Sigmoid colon (tissue), 7 donors: ENCODE results near the gene IL4I1. TPM values are rescaled to one million over a fixed set of nuclear protein-coding genes. Genes with fewer than 3 reads are reported as not detected.

ENCODE experiments used
- DNase-seq: peaks from one replicate; pipeline ENCODE4 v3.0.0-alpha.2; 2019
- H3K27ac ChIP-seq, 4 donors: fragments of 200-600 bp; sonication (generic); one replicate each; pipeline ENCODE4 v1.5.1; 2016 to 2019; ENCODE audit warnings: mild to moderate bottlenecking in 1 of 4
- H3K27me3 ChIP-seq, 3 donors: fragments of 200-600 bp; sonication (generic); one replicate each; pipeline ENCODE4 v1.5.1; 2019; ENCODE audit warnings: mild to moderate bottlenecking in 1 of 3
- H3K36me3 ChIP-seq, 4 donors: fragments of 200-600 bp; sonication (generic); one replicate each; pipeline ENCODE4 v1.5.1; 2016 to 2019
- H3K4me1 ChIP-seq, 4 donors: fragments of 200-600 bp; sonication (generic); one replicate each; pipeline ENCODE4 v1.5.1; 2017 to 2019
- H3K4me3 ChIP-seq, 4 donors: fragments of 200-600 bp; sonication (generic); one replicate each; pipeline ENCODE4 v1.5.1; 2017 to 2019; ENCODE audit warnings: mild to moderate bottlenecking in 2 of 4, moderate library complexity in 1 of 4
- H3K9me3 ChIP-seq, 4 donors: fragments of 200-600 bp in 3 of 4; sonication (generic) in 3 of 4; one replicate each; pipeline versions ENCODE4 v1.5.1 to v1.6.1; 2013 to 2019
- EP300 ChIP-seq, 4 donors: sonication (generic); formaldehyde crosslinking; IDR thresholded peaks; one replicate each; pipeline ENCODE4 v1.6.1; 2017; ENCODE audit warnings: antibody characterized with exemption in 4 of 4
- POLR2A ChIP-seq, 2 donors: fragments of 450-650 bp; IDR thresholded peaks; one replicate each; pipeline ENCODE4 v1.6.1; 2016; ENCODE audit warnings: antibody characterized with exemption in 2 of 2, mild to moderate bottlenecking in 2 of 2, moderate library complexity in 2 of 2
- POLR2AphosphoS5 ChIP-seq, 4 donors: sonication (generic); formaldehyde crosslinking; IDR thresholded peaks; one replicate each; pipeline ENCODE4 v1.6.1; 2017; ENCODE audit warnings: antibody characterized with exemption in 4 of 4
- WGBS, 2 donors: extraction: QIAGEN DNeasy Blood & Tissue Kit; methylation state at CpG; one replicate each; pipeline ENCODE4 v1.1.7; 2013; 5-methylcytosine and 5-hydroxymethylcytosine counted together
- intact Hi-C: fragments of 100-400 bp; cut with DNase I; formaldehyde crosslinking; loops from one replicate; pipeline ENCODE4 v1.15.1; 2023
- polyA plus RNA-seq, 3 donors: library from polyadenylated mRNA; stranded (reverse); fragments of 200-250 nt; gene quantifications; one replicate each; pipeline ENCODE4 v1.2.3, GENCODE V29; 2013
- total RNA-seq, 4 donors: library from RNA; depleted of rRNA; stranded (reverse); fragments of >200 nt; gene quantifications; one replicate each; pipeline ENCODE4 v1.1.0, GENCODE V29; 2016
- TF ChIP-seq, protein P1 (sequence below), 4 experiments: fragments of 450-650 bp in 3 of 4; fragments of 200-600 bp in 1 of 4; IDR thresholded peaks; one replicate each; pipeline ENCODE4 v1.5.1; 2016 to 2019; ENCODE audit warnings: antibody characterized with exemption in 4 of 4, mild to moderate bottlenecking in 3 of 4, moderate library complexity in 2 of 4
- donor health status: healthy with polysubstance abuse.
- donor health status: Bipolar disorder and iron deficiency.
- donor health status: healthy.

IL4I1 gene
- total and polyA plus RNA-seq, 7 donors = 0.28 to 6.8 (median 0.66) TPM

DNA sequence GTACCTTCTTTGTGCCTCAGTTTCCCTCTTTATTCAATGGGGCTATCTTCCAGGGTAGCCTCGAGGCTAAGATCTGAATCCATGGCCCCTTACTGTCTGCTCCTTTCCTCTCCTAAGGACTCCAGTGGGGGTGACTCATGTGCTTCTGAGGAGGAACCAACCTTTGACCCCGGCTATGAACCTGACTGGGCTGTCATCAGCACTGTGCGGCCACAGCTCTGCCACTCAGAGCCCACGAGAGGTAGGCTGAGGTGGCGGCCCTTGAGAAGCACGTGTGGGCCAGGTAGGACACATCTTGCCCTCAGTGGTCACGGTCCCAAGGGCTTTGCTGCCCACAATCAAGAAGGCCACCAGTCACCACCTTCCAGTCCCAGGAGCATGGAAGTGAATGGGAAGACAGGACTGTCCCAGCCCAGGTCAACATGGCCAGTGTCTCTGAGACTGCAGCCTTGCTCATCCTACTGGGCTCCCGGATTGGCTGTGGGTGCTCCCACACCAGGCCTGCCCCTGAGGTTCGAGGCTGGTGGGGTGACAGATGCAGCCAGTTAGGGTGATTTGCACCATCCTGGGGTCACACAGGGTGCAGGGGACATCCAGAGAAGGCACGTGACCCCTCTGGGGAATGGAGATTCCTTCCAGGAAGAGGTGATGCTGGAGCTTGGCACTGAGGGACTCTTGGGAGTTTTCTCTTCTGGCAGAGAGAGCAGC lies 16.4 kb downstream of the IL4I1 start:
- H3K4me3 ChIP-seq = no peak overlapping the region
- no peak for DNase-seq
- peaks cover 0 to 20% (median 17%) of the 10 kb centered on the region in 4 donors for H3K4me1 ChIP-seq
- H3K27ac ChIP-seq = no peak overlapping the region
- TF ChIP-seq EP300 (IDR thresholded peaks at IDR 0.05) = no peak
- TF ChIP-seq POLR2AphosphoS5 (IDR thresholded peaks at IDR 0.05) = no peak
- TF ChIP-seq, protein P1, sequence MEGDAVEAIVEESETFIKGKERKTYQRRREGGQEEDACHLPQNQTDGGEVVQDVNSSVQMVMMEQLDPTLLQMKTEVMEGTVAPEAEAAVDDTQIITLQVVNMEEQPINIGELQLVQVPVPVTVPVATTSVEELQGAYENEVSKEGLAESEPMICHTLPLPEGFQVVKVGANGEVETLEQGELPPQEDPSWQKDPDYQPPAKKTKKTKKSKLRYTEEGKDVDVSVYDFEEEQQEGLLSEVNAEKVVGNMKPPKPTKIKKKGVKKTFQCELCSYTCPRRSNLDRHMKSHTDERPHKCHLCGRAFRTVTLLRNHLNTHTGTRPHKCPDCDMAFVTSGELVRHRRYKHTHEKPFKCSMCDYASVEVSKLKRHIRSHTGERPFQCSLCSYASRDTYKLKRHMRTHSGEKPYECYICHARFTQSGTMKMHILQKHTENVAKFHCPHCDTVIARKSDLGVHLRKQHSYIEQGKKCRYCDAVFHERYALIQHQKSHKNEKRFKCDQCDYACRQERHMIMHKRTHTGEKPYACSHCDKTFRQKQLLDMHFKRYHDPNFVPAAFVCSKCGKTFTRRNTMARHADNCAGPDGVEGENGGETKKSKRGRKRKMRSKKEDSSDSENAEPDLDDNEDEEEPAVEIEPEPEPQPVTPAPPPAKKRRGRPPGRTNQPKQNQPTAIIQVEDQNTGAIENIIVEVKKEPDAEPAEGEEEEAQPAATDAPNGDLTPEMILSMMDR (IDR thresholded peaks at IDR 0.05) = no peak
- no peak for TF ChIP-seq POLR2A (IDR thresholded peaks at IDR 0.05)
- peaks cover 53 to 68% (median 59%) of the 10 kb centered on the region in 4 donors for H3K36me3 ChIP-seq
- H3K27me3 ChIP-seq = no peaks in the 10 kb centered on the region
- WGBS, 2 donors = 86 to 93% methylated on average over 10 of the region's 10 CpGs
- intact Hi-C loops = no loop called here
- no peaks in the 10 kb centered on the region for H3K9me3 ChIP-seq

DNA sequence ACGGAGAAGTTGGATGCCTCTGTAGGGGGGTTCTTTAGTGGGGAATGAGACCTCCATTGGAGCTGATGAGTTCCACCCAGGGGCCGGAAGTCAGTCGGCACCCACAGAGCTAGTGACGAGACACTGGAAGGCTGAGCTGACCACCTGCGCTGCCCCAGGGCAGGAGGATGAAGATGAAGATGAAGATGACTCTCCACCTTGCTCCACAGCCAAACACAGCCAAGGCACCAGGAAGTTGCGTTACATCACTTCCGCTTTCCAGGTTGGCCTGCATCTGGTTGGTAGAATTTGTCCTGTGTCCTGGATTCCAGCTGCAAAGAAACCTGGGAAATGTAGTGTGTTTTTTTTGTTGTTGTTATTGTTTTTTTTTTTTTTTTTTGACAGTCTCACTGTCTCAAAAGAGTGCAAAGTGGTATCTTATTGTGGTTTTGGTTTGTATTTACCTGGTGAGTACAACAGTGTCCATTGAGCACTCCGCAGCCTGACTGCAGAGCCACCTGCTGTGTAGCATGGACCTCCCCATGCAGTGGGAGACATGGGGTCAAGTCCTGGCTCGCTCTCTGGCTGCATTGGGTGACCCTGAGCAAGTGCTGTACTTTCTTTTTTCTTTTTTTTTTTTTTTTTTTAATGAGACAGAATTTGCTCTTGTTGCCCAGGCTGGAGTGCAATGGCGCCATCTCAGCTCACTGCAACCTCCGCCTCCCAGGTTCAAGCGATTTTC lies 17.3 kb downstream of the IL4I1 start:
- H3K27me3 ChIP-seq = no peaks in the 10 kb centered on the region
- H3K36me3 ChIP-seq = peaks cover 46 to 59% (median 51%) of the 10 kb centered on the region in 4 donors
- DNase-seq = no peak
- TF ChIP-seq POLR2A (IDR thresholded peaks at IDR 0.05) = no peak
- no peak for TF ChIP-seq POLR2AphosphoS5 (IDR thresholded peaks at IDR 0.05)
- TF ChIP-seq EP300 (IDR thresholded peaks at IDR 0.05) = no peak
- TF ChIP-seq, protein P1 (IDR thresholded peaks at IDR 0.05) = no peak
- peaks cover 0 to 30% (median 25%) of the 10 kb centered on the region in 4 donors for H3K4me1 ChIP-seq
- intact Hi-C loops = loop anchor here (5.0 kb wide), 2 partner anchors 382 to 427 kb away; partner anchors contain the start of genes ALDH16A1, PIH1D1 and RPS11
- H3K4me3 ChIP-seq = no peak overlapping the region
- no peak overlapping the region for H3K27ac ChIP-seq
- WGBS, 2 donors = 97 to 98% methylated on average over 12 of the region's 12 CpGs
- H3K9me3 ChIP-seq = no peaks in the 10 kb centered on the region

DNA sequence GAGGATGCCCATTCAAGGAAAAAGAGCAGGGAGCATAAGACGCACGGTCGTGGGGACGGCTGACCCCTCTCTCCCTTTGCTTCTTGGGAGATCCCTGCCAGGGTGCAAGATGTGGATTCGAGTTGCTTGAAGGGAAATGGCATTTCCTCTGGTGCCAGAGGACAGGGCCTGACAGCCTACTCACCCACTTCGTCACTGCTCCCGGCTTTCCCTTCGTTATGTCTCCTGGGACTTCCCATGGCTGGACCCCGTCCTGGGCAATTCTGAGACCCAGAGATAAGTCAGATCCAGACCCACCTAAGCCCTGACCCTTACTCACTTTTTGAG lies 18.0 kb downstream of the IL4I1 start:
- Histone ChIP-seq H3K4me3 (peak overlapping the region in 1 of 4 donors; percentile 85), H3K4me1 (peaks cover 0 to 33% (median 25%) of the 10 kb centered on the region in 4 donors), H3K36me3 (peaks cover 41 to 52% (median 44%) of the 10 kb centered on the region in 4 donors), H3K27ac (peak overlapping the region; percentile 92 to 100 (median 96)), H3K27me3 (no peaks in the 10 kb centered on the region), H3K9me3 (no peaks in the 10 kb centered on the region)
- TF ChIP-seq POLR2A (IDR thresholded peaks at IDR 0.05) = no peak
- WGBS, 2 donors = 91 to 93% methylated on average over 9 of the region's 9 CpGs
- no peak for DNase-seq
- intact Hi-C loops = loop anchor here (5.0 kb wide), 2 partner anchors 381 to 426 kb away; partner anchors contain the start of genes ALDH16A1, PIH1D1 and RPS11

DNA sequence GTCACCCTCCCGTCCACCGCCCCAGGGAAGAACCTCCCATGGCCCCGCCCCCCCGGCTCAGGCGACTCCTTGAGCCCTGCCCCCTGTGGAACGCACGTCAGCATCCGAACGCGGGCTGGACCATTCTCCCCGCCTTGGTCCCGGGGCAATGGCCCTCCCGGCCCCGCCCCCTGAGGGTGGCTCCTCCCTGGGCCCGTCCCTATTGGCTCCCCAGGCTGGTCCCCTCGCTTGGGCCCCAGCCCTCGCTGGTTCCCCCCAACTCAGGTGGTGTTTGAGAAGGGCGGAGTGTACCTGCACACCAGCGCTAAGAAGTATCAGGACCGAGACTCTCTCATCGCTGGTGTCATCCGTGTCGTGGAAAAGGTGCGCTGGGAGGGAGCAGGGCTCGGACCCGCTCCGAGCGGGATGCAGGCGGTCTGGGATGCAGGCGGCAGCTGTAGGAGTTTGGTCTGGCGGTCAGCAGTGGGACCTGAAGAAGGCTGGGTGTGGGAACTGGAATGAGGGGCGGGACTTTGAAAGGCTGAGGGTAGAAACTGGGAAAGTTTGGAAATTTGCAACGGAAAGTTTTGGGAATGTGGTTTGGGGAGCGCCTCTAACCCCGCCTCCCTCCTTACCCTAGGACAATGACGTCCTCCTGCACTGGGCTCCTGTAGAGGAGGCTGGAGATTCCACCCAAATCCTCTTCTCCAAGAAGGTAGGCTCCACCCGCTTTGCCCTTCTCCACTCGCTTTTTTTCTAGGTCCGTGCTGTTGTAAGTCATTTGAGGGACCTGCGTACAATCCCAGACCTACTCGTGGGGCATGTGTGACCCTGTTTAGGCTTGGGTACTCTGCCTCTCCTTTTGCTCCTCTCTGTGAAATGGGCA lies 18.6 kb downstream of the IL4I1 start:
- H3K27ac ChIP-seq = peak overlapping the region; percentile 92 to 100 (median 96)
- H3K4me1 ChIP-seq = peaks cover 0 to 33% (median 25%) of the 10 kb centered on the region in 4 donors
- H3K4me3 ChIP-seq = peak overlapping the region; percentile 61 to 100 (median 78)
- WGBS, 2 donors = 10% methylated on average over 41 of the region's 41 CpGs
- no peak for TF ChIP-seq EP300 (IDR thresholded peaks at IDR 0.05)
- H3K36me3 ChIP-seq = peaks cover 35 to 47% (median 38%) of the 10 kb centered on the region in 4 donors
- intact Hi-C loops = loop anchor here (2.0 to 5.0 kb wide), 5 partner anchors 65 to 426 kb away; partner anchors contain the start of genes ALDH16A1, AP2A1, FUZ and PIH1D1
- peak; percentile 99 for DNase-seq
- no peaks in the 10 kb centered on the region for H3K27me3 ChIP-seq
- no peaks in the 10 kb centered on the region for H3K9me3 ChIP-seq

DNA sequence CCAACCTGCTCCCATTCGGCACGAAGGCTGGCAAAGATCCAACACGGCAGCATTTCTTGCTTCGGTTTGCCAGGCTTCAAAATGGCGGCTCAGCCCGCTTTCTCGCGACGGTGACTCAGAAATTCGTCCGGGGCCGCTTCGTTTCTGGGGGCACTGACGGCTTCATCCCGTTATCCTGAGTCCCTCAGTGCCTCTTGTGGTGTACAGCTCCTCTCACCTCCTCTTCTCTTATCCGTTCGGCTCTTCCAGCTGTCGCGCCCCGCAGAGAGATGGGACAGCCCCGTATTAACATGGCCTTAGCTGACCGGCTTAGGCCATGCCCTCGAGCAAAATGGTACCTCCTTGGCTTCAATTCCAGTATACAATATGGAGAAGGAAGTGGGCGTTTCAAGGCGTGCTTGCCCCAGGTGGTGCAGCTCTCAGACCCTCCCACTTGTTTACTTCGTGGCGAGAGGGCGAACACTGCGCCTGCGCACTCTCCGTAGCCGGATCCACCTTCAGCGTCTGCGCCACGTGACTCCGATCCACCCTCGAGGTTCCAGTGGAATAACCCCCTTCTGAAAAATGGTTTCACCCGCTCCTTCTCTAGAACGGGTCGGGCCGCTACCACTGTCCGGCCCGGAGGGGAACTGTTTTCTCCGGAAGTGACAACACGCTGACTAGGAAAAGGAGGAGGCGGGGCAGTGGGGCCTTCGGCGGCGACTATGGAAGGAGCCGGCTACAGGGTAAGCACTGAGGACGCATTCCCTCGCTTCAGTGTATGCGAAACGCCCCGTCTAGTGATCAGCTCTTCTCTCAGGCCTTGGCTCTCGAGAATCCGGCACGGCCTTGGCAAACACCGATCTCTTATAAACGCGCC lies 19.4 kb downstream of the IL4I1 start, which contains the start of the genes AKT1S1 and TBC1D17:
Gene AKT1S1, minus strand, starts transcription at position 336 of the 859 bp plus-strand sequence. CDS start 4,060 bp downstream, outside the sequence.
Gene TBC1D17, plus strand, starts transcription at position 683 of the 859 bp plus-strand sequence. Its CDS starts 22 bp downstream, at position 705.
- TF ChIP-seq, protein P1 (IDR thresholded peaks at IDR 0.05) = no peak
- TF ChIP-seq POLR2A (IDR thresholded peaks at IDR 0.05) (peak; percentile 76 to 92), POLR2AphosphoS5 (IDR thresholded peaks at IDR 0.05) (peak; percentile 78 to 96 (median 89)), EP300 (IDR thresholded peaks at IDR 0.05) (peak in 2 of 4 donors; percentile 27 to 61)
- peaks cover 26 to 47% (median 30%) of the 10 kb centered on the region in 4 donors for H3K36me3 ChIP-seq
- H3K27ac ChIP-seq = peak within 1 kb of the TSS; percentile 92 to 100 (median 96)
- peaks cover 0 to 33% (median 29%) of the 10 kb centered on the region in 4 donors for H3K4me1 ChIP-seq
- WGBS, 2 donors = 0% methylated on average over 61 of the region's 61 CpGs
- H3K27me3 ChIP-seq = no peaks in the 10 kb centered on the region
- peak within 1 kb of the TSS; percentile 61 to 100 (median 91) for H3K4me3 ChIP-seq
- H3K9me3 ChIP-seq = no peaks in the 10 kb centered on the region
- DNase-seq = peak; percentile 100
- intact Hi-C loops = loop anchor here (2.0 to 5.0 kb wide), 5 partner anchors 64 to 425 kb away; partner anchors contain the start of genes ALDH16A1, AP2A1, FUZ and PIH1D1
